LNCAP (cell line): ENCODE results near the gene JAK1.

Experiments
- TF ChIP-seq, protein P1 (sequence below): fragments of 450-650 bp; IDR thresholded peaks from 2 replicates; pipeline ENCODE4 v1.5.1; 2017; ENCODE audit warnings: mild to moderate bottlenecking

The JAK1 gene

DNA sequence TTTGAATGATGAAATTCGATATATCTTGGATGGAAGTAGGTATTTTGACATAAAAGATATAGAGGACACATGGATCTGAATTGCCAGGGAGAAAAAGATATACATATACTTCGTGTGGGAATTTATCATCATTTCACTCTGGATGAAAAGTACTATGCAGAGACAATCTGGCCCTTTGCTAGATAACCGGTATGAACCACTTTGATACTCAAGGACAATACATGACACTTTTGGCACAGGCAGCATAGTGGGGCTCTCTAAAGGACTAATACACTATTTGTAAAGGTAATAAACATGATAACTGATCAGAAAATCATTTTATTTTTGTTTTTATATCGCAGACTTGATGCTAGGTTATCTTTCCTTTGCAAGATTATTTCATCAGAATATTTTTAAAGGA is 24.2 kb downstream of the JAK1 start:
- TF ChIP-seq, protein P1, sequence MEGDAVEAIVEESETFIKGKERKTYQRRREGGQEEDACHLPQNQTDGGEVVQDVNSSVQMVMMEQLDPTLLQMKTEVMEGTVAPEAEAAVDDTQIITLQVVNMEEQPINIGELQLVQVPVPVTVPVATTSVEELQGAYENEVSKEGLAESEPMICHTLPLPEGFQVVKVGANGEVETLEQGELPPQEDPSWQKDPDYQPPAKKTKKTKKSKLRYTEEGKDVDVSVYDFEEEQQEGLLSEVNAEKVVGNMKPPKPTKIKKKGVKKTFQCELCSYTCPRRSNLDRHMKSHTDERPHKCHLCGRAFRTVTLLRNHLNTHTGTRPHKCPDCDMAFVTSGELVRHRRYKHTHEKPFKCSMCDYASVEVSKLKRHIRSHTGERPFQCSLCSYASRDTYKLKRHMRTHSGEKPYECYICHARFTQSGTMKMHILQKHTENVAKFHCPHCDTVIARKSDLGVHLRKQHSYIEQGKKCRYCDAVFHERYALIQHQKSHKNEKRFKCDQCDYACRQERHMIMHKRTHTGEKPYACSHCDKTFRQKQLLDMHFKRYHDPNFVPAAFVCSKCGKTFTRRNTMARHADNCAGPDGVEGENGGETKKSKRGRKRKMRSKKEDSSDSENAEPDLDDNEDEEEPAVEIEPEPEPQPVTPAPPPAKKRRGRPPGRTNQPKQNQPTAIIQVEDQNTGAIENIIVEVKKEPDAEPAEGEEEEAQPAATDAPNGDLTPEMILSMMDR, result no peak

DNA sequence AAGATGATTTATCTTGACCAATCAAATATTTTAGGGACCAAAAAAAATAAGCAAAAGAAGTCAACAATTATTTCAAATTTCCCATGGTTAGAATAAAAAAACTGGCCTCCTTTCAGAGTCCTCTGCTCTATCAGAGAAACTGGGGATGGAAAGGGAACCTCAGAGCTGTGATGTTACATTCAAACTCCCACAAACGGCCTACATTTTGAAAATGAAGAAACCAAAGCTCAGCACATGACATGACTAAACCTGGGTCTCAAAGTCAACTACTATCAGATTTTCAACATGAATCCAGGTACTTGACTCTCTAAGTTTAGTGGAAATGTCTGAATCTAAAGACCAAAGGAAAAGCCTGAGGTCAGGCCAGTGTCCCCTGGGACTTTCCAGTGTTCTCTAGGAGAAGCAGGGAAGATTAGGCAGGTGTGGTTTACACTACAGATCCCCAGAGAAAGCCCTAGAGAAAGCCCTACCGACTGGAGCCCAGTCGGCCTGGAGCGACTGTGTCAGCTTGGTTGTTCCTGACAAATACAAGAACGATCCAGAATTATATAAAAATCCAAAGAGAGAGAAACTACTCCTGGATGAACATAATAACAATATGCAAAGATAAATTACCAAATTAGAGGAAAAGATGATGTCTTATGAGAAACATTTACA is 24.8 kb downstream of the JAK1 start:
- TF ChIP-seq, protein P1, result no peak

DNA sequence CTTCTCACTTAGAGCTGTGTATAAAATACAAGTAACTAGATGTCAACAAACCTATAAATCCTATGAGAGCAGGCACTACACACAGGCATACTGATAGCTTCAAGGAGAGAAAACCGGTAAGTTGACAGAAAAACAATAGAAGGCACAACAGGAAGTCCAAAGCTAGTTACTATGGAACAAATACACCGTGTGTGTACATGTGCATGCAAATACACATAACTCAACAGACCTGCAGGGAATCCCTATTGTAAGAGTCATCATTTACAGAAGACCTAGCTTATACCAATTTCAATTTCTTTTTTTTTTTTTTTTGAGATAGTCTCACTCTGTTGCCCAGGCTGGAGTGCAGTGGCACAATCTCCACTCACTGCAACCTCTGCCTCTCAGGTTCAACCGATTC is 26.3 kb downstream of the JAK1 start:
- TF ChIP-seq, protein P1, result no peak

DNA sequence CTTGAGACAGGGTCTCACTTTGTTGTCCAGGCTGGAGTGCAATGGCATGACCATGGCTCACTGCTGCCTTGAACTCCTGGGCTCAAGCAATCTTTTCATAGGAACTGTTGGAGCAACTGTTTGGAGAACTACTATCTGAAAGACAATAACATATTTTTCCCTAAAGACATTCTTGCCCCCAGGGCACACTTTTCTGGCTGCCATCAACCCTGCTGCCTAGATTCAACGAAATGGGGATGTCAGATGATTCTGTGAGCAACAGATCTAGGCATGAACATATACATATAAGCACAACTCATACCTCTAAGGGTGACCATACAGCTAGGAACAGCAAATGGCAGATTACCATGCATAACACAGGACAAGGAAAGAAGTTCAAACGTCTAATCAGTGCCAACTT is 27.4 kb downstream of the JAK1 start:
- TF ChIP-seq, protein P1, result no peak

DNA sequence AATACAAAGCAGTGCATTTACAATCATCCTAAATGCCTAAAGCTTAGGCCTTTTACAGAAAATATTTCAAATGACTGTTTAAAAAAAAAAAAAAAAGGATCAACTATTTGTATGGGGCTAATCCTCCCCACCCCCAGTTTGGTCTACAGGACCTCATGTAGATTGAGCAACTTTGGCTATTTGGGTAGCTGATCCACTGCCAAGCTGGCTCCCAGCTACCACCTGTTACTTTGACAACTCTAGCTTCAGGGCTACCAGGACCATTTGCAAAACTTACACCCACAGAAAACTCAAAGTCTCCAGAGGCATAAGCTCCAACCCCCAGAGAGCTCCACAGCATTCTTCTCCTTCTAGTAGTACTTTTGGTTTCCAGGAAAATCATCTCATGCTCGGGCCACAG is 29.4 kb downstream of the JAK1 start:
- TF ChIP-seq, protein P1, result no peak

DNA sequence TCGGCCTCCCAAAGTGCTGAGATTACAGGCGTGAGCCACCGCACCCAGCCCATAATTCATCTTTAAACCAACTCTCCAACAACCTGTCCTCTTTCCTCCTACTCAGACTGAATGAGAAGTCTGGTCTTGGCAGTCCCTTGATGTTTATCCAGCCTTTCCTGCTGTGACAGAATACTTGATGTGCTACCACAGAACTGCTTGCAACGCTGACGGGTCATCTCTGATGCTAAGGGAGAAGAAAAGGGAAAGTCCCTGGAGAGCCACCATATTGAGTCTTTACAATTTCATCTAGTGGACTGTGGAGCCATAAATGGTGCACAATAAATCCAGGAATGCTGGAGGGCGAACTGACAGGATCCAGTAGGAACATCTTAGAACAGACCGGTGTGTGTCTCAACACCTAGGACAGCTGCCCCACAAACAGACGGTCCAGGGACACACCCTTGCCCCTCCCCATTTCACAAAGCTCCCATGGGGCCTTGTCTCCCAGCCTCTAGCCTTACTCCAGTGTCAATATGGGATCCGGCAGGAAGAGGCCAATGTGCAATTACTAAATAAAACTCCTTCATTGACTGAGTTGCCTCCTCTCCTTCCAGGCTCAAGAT is 30.7 kb downstream of the JAK1 start:
- TF ChIP-seq, protein P1, result no peak

DNA sequence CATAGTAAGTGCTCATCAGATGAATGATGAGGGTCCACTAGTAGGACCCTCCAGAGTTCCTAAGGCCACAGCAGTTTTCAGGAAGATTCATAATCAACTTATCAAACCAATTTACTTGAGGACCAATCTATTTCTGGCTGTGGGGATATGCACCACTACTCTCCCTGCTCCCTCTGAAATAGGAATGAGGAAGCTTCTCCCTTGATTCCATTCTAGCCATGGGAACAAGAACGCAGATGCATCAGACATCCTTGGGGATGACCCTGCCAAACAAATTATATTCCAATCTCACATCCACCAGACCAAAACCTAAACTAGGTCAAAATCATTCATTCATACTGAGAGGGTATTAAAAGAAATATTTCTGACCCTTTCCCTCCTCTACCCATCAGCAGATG is 31.5 kb downstream of the JAK1 start:
- TF ChIP-seq, protein P1, result no peak
